Heart left ventricle (tissue), 16 donors: ENCODE data around the gene TMEM41A. TPM values are rescaled to one million over a fixed set of nuclear protein-coding genes. Genes with fewer than 3 reads are reported as not detected.
"Not testable (repeated sequence)": the region's sequence is repeated elsewhere in the genome, so short reads cannot be mapped to it uniquely, and the experiment has no call there.

Experiments used
- ATAC-seq, 4 donors: fragments of 200-7000 bp; cut with Tn5 transposase; one replicate each; pipeline ENCODE4 v1.9.1; 2020 to 2022; ENCODE audit warnings: moderate library complexity in 4 of 4, mild to moderate bottlenecking in 3 of 4, moderate number of reproducible peaks in 1 of 4
- DNase-seq, 5 donors: peaks; one replicate each; pipeline ENCODE4 v3.0.0-alpha.2; 2020
- H3K27ac ChIP-seq, 12 donors: fragments of 200-600 bp; sonication (generic) in 4 of 12; one replicate each; pipeline versions ENCODE4 v1.5.0 to v1.8.0; 2016 to 2022; ENCODE audit warnings: mild to moderate bottlenecking in 2 of 12
- H3K27me3 ChIP-seq, 9 donors: fragments of 200-600 bp; sonication (generic) in 2 of 9; one replicate each; pipeline versions ENCODE4 v1.5.1 to v1.8.0; 2016 to 2022; ENCODE audit warnings: mild to moderate bottlenecking in 3 of 9
- H3K36me3 ChIP-seq, 9 donors: fragments of 200-600 bp; sonication (generic) in 2 of 9; one replicate each; pipeline versions ENCODE4 v1.5.0 to v1.8.0; 2018 to 2022; ENCODE audit warnings: mild to moderate bottlenecking in 2 of 9
- H3K4me1 ChIP-seq, 12 donors: fragments of 200-600 bp; sonication (generic) in 4 of 12; one replicate each; pipeline versions ENCODE4 v1.5.0 to v1.8.0; 2016 to 2022; ENCODE audit warnings: mild to moderate bottlenecking in 3 of 12
- H3K4me3 ChIP-seq, 12 donors: fragments of 200-600 bp; sonication (generic) in 4 of 12; one replicate each; pipeline versions ENCODE4 v1.5.0 to v1.8.0; 2017 to 2022; ENCODE audit warnings: mild to moderate bottlenecking in 9 of 12, moderate library complexity in 4 of 12
- H3K9me3 ChIP-seq, 12 donors: fragments of 200-600 bp; sonication (generic) in 4 of 12; one replicate each; pipeline versions ENCODE4 v1.5.0 to v1.8.0; 2016 to 2022; ENCODE audit warnings: mild to moderate bottlenecking in 1 of 12
- POLR2A ChIP-seq, 2 donors: fragments of 450-650 bp; IDR thresholded peaks; one replicate each; pipeline ENCODE4 v1.6.1; 2017; ENCODE audit warnings: antibody characterized with exemption in 2 of 2, mild to moderate bottlenecking in 2 of 2, moderate library complexity in 2 of 2
- WGBS, 4 donors: extraction: QIAGEN DNeasy Blood & Tissue Kit in 2 of 4; methylation state at CpG; one replicate each; pipeline versions ENCODE4 v1.1.5 to v1.1.7; 2013 to 2018; 5-methylcytosine and 5-hydroxymethylcytosine counted together
- intact Hi-C, 10 donors: fragments of 100-400 bp; cut with DNase I; formaldehyde crosslinking; loops; one replicate each; pipeline versions ENCODE4 v1.11.1 to v1.14.2; 2022
- polyA plus RNA-seq, 2 donors: library from polyadenylated mRNA; stranded (reverse); fragments of 200-250 nt; gene quantifications; one replicate each; pipeline ENCODE4 v1.2.3, GENCODE V29; 2013
- total RNA-seq, 9 donors: library from RNA; depleted of rRNA in 2 of 9; stranded (reverse); fragments of >200 nt in 2 of 9; fragmentation: NEBNext Ultra II Directional in 3 of 9; extraction: Animal tissue kit (Norgen Biotek cat#: 25700) in 3 of 9; gene quantifications; one replicate each; pipeline versions ENCODE4 v1.1.0 to v1.2.4, GENCODE V29; 2016 to 2023
- TF ChIP-seq, protein P1 (sequence below), 12 donors: fragments of 200-600 bp; sonication (generic) in 4 of 12; IDR thresholded peaks; one replicate each; pipeline versions ENCODE4 v1.5.0 to v1.8.0; 2018 to 2022; ENCODE audit warnings: antibody characterized with exemption in 12 of 12, mild to moderate bottlenecking in 5 of 12
- donor health status: ischemic (EF 13 %, LVEDD 7.1; RV severe dilation, severe dysfunction).
- donor health status: healthy with polysubstance abuse.
- donor health status: DM: no; HTN: yes; CAD: no.
- donor health status: DM: no; HTN: no; CAD: no.
- donor health status: ischemic (EF 25% LVEDD 6.9; RV normal size, moderate dysfunction).
- donor health status: ischemic (EF 25% LVEDD 5.7; RV mildly dilated, moderate dysfunction).
- donor health status: healthy.
- donor health status: DM: yes; HTN: yes; CAD: no.
- donor health status: ischemic (EF 35%, LVEDD 5.7; RV mildly dilated, moderate dysfunction).
- donor health status: nonischemic (EF 11% LVEDD 7.7; RV severe dilation, severe dysfunction).
- donor health status: DM: yes; HTN: yes; CAD: no.
- donor health status: PGD.
- donor health status: ischemic (EF 29% LVEDD 5.4; RV normal size, mild dysfunction).
- donor health status: nonischemic (EF 23%, LVEDD 6.1; RV moderate dilation, normal function).

Gene TMEM41A
- total and polyA plus RNA-seq, 11 donors, result 6.7 to 13.5 (median 10.8) TPM

DNA sequence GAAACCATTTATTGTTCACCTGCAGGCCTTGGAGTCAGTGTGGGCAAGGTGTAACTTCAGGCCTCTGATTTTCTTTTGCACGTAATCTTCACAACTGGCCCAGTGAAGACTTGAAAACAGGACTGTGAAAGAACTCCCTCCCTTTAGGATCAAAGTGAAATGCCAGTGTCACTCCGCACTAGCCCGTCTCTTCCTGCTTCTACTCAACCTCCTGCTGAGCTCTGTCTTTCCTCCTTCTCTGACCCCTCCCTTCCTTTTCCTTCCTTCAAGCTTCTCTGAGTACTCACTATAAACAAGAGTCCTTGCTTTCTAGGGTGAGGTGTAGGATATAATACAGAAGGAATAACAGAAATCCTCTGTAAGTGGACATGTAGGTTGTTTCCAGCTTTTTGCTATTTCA lies 28.5 kb downstream of the TMEM41A start:
- peaks cover 0 to 71% (median 36%) of the 10 kb centered on the region in 9 donors for H3K36me3 ChIP-seq
- no peaks in the 10 kb centered on the region for H3K9me3 ChIP-seq
- no peak overlapping the region for H3K4me3 ChIP-seq
- no peak for ATAC-seq
- no peaks in the 10 kb centered on the region for H3K4me1 ChIP-seq
- 67 to 77% (median 70%) methylated on average over 3 of the region's 3 CpGs for WGBS, 4 donors
- H3K27ac ChIP-seq, result no peak overlapping the region
- intact Hi-C loops, result no loop called here
- no peak for DNase-seq
- TF ChIP-seq POLR2A (IDR thresholded peaks at IDR 0.05), result no peak
- TF ChIP-seq, protein P1, sequence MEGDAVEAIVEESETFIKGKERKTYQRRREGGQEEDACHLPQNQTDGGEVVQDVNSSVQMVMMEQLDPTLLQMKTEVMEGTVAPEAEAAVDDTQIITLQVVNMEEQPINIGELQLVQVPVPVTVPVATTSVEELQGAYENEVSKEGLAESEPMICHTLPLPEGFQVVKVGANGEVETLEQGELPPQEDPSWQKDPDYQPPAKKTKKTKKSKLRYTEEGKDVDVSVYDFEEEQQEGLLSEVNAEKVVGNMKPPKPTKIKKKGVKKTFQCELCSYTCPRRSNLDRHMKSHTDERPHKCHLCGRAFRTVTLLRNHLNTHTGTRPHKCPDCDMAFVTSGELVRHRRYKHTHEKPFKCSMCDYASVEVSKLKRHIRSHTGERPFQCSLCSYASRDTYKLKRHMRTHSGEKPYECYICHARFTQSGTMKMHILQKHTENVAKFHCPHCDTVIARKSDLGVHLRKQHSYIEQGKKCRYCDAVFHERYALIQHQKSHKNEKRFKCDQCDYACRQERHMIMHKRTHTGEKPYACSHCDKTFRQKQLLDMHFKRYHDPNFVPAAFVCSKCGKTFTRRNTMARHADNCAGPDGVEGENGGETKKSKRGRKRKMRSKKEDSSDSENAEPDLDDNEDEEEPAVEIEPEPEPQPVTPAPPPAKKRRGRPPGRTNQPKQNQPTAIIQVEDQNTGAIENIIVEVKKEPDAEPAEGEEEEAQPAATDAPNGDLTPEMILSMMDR (IDR thresholded peaks at IDR 0.05), result no peak
- H3K27me3 ChIP-seq, result no peaks in the 10 kb centered on the region

- Histone ChIP-seq H3K4me3 (no peak overlapping the region), H3K4me1 (no peaks in the 10 kb centered on the region), H3K27me3 (no peaks in the 10 kb centered on the region), H3K27ac (no peak overlapping the region), H3K9me3 (no peaks in the 10 kb centered on the region), H3K36me3 (peaks cover 0 to 71% (median 36%) of the 10 kb centered on the region in 9 donors)
- ATAC-seq (no peak), DNase-seq (no peak)
- WGBS, 4 donors, result 83 to 96% (median 89%) methylated on average over 3 of the region's 3 CpGs
- intact Hi-C loops, result no loop called here
- TF ChIP-seq, protein P1 (IDR thresholded peaks at IDR 0.05), result no peak
- TF ChIP-seq POLR2A (IDR thresholded peaks at IDR 0.05), result no peak
Measured at GRCh38 chr3:185469542-185469941, 29.3 kb downstream of the TMEM41A start.

DNA sequence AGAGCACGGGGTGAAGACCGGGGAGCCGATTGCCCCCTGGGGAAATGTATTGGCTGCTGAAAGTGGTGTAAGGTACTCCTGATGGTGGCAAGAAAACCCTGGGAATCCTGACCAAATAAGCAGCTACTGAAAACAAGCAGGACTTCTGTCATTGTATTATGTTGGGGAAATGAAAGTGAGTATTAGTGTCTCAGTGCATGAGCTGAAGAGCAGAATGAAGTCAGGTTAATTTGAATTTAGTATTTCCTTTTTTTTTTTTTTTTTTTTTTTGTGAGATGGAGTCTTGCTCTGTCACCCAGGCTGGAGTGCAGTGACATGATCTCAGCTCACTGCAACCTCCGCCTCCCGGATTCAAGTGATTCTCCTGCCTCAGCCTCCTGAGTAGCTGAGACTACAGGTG lies 32.7 kb downstream of the TMEM41A start:
- H3K4me1 ChIP-seq, ATAC-seq, H3K4me3 ChIP-seq, H3K27ac ChIP-seq, intact Hi-C loops, H3K9me3 ChIP-seq, H3K27me3 ChIP-seq, DNase-seq: not testable (repeated sequence)
- 92 to 95% (median 93%) methylated on average over 5 of the region's 5 CpGs for WGBS, 4 donors
- peaks cover 0 to 63% (median 18%) of the 10 kb centered on the region in 9 donors for H3K36me3 ChIP-seq

DNA sequence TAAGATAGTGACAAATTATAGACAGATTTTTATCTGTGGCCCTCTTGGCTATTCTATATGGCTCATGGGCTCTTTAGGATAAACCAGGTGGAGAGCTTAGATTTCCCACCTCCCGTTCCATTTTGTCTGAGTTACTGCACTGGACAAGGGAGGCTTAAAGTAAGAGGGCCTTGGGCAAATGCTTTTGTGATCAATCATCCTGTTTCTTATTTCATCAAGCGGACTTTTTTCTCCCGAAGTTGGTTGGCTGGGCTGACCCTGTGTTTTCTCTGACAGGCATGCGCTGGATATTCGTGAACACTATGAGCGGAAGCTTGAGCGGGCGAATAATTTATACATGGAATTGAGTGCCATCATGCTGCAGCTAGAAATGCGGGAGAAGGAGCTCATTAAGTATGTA lies 33.4 kb downstream of the TMEM41A start:
- intact Hi-C loops, result no loop called here
- TF ChIP-seq POLR2A (IDR thresholded peaks at IDR 0.05), result no peak
- TF ChIP-seq, protein P1 (IDR thresholded peaks at IDR 0.05), result no peak

DNA sequence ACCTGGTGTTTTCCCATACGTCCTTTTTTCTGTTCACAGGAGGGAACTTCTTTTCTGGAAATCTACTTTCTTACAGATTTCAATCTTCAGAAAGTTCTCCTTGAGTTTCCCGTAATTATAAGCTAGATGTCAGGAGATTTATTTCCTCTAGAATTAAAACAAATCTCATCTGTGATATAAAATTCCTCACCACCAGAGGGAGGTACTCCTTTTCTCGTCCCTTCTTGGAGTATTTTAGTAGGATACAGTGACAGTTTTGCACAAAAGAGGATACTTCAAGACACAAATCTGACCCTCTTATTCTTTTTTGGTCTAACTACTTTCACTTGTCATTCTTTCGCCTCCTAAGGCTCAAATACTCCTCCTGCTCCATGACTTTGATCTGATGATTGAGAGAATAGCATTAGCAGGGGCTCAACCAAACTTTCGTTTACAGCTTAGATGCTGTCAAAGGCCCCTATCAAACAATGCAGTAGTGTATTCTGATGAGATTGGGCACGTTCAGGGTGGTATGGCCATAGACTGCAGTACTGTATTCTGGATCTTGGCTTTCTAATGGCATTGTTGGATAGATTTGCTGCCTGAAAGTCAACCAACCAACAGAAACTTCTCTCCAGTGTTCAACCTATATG lies 38.0 kb downstream of the TMEM41A start:
- no peak for TF ChIP-seq POLR2A (IDR thresholded peaks at IDR 0.05)
- TF ChIP-seq, protein P1 (IDR thresholded peaks at IDR 0.05), result peak in 5 of 12 donors; percentile 7 to 32 (median 20)
- ATAC-seq (no peak), DNase-seq (no peak)
- 83 to 89% (median 85%) methylated on average over 6 of the region's 6 CpGs for WGBS, 4 donors
- Histone ChIP-seq H3K4me1 (no peaks in the 10 kb centered on the region), H3K9me3 (no peaks in the 10 kb centered on the region), H3K27ac (no peak overlapping the region), H3K4me3 (no peak overlapping the region), H3K36me3 (peaks cover 0 to 28% (median 4%) of the 10 kb centered on the region in 9 donors), H3K27me3 (no peaks in the 10 kb centered on the region)
- intact Hi-C loops, result no loop called here

More for the DNA sequence above, 33.4 kb downstream of the TMEM41A start:
- DNase-seq (no peak), ATAC-seq (no peak)
- H3K4me3 ChIP-seq, result no peak overlapping the region
- peaks cover 0 to 63% (median 18%) of the 10 kb centered on the region in 9 donors for H3K36me3 ChIP-seq
- no peaks in the 10 kb centered on the region for H3K4me1 ChIP-seq
- WGBS, 4 donors, result 91 to 97% (median 95%) methylated on average over 9 of the region's 9 CpGs
- H3K9me3 ChIP-seq, result no peaks in the 10 kb centered on the region
- H3K27ac ChIP-seq, result no peak overlapping the region
- no peaks in the 10 kb centered on the region for H3K27me3 ChIP-seq
